ENCODE data around the gene SIAH1.
"Not testable (repeated sequence)": the region's sequence is repeated elsewhere in the genome, so short reads cannot be mapped to it uniquely, and the experiment has no call there.

Gene SIAH1

GRCh38 chr16:48420437-48420836 lies 35.2 kb upstream of the SIAH1 start:
- Histone ChIP-seq H3K27me3 (ENCODE audit: control insufficient read depth in 2 of 2, insufficient read depth in 2 of 2, low read length in 2 of 2) (no peaks in the 10 kb centered on the region), H3K9ac (ENCODE audit: low read depth in 1 of 2, low read length in 2 of 2) (no peak overlapping the region), H3K9me3 (ENCODE audit: control insufficient read depth in 2 of 2, low read length in 2 of 2) (no peaks in the 10 kb centered on the region), H3K4me1 (ENCODE audit: control insufficient read depth in 2 of 2, insufficient read depth in 2 of 2, low read length in 2 of 2) (no peaks in the 10 kb centered on the region), H3K27ac (ENCODE audit: low read depth in 2 of 2, low read length in 2 of 2) (no peak overlapping the region), H3K4me3 (ENCODE audit: low read length in 2 of 2) (no peak overlapping the region), H3K36me3 (ENCODE audit: control insufficient read depth in 2 of 2, insufficient read depth in 2 of 2, low read length in 2 of 2) (no peaks in the 10 kb centered on the region)

GRCh38 chr16:48416617-48417016 lies 31.4 kb upstream of the SIAH1 start:
- H3K27ac ChIP-seq (ENCODE audit: low read depth in 2 of 2, low read length in 2 of 2); H3K27me3 ChIP-seq (ENCODE audit: control insufficient read depth in 2 of 2, insufficient read depth in 2 of 2, low read length in 2 of 2); H3K4me3 ChIP-seq (ENCODE audit: low read length in 2 of 2); H3K4me1 ChIP-seq (ENCODE audit: control insufficient read depth in 2 of 2, insufficient read depth in 2 of 2, low read length in 2 of 2); H3K36me3 ChIP-seq (ENCODE audit: control insufficient read depth in 2 of 2, insufficient read depth in 2 of 2, low read length in 2 of 2); H3K9ac ChIP-seq (ENCODE audit: low read depth in 1 of 2, low read length in 2 of 2); H3K9me3 ChIP-seq (ENCODE audit: control insufficient read depth in 2 of 2, low read length in 2 of 2): not testable (repeated sequence)

DNA sequence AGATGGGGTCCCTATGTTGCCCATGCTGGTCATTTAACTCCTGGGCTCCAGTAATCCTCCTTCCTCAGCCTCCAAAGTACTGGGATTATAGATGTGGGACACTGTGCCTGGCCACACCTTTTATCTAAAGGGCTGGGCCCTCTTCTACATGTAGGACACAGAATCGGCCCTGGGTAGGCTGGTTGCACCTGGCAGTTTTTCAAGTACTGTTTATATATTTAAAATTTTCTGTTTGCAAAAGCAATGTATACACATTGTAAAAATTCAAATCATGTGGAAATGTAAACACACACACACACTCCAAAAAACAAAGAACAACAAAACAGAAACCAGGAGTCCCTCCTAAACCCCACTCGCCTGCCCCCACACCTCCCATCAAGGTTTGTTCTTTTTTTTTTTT lies 28.1 kb upstream of the SIAH1 start:
- no peaks in the 10 kb centered on the region for H3K9me3 ChIP-seq (ENCODE audit: control insufficient read depth in 2 of 2, low read length in 2 of 2)
- no peaks in the 10 kb centered on the region for H3K36me3 ChIP-seq (ENCODE audit: control insufficient read depth in 2 of 2, insufficient read depth in 2 of 2, low read length in 2 of 2)
- H3K4me1 ChIP-seq (ENCODE audit: control insufficient read depth in 2 of 2, insufficient read depth in 2 of 2, low read length in 2 of 2), result peaks cover 12 to 18% of the 10 kb centered on the region in 2 donors
- no peak overlapping the region for H3K27ac ChIP-seq (ENCODE audit: low read depth in 2 of 2, low read length in 2 of 2)
- no peak overlapping the region for H3K9ac ChIP-seq (ENCODE audit: low read depth in 1 of 2, low read length in 2 of 2)
- no peaks in the 10 kb centered on the region for H3K27me3 ChIP-seq (ENCODE audit: control insufficient read depth in 2 of 2, insufficient read depth in 2 of 2, low read length in 2 of 2)
- no peak overlapping the region for H3K4me3 ChIP-seq (ENCODE audit: low read length in 2 of 2)

DNA sequence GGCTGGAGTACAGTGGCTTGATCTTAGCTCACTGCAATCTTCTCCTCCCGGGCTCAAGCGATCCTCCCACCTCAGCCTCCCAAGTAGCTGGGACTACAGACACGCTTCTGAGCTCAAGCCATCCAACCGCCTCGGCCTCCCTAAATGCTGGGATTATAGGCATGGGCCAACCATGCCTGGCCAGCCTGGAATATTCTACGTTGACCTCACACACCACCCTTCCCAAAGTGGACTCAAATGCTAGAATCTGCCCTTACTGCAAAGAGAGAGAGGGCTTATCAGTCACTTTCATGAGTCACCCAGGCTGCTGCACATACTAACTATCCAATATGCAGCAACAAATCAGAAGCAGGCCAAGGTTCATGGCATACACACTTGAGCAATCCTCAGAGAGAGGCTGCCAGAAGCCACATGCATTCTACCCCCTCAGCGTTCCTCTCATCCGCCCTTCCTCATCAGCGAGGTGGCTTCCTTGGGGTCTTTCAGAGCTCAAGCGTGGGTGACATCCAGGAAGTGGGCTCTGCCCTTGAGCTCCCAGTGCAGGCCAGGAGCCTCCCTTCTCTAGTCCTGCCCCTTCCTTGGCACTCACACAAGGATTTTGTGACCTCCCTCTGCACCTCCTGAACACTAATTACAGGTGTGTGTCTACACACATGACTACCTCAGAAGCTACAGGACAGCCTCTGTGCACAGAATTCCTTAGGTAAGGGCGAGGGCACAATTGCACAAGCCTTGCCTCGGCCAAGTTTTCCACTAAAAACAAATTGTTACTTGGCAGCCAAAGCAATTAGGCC lies 24.8 kb upstream of the SIAH1 start:
- H3K27me3 ChIP-seq (ENCODE audit: control insufficient read depth in 2 of 2, insufficient read depth in 2 of 2, low read length in 2 of 2), result no peaks in the 10 kb centered on the region
- peak overlapping the region; percentile 34 to 36 for H3K9ac ChIP-seq (ENCODE audit: low read depth in 1 of 2, low read length in 2 of 2)
- H3K27ac ChIP-seq (ENCODE audit: low read depth in 2 of 2, low read length in 2 of 2), result peak overlapping the region; percentile 91 to 92
- peaks cover 24 to 34% of the 10 kb centered on the region in 2 donors for H3K4me1 ChIP-seq (ENCODE audit: control insufficient read depth in 2 of 2, insufficient read depth in 2 of 2, low read length in 2 of 2)
- H3K9me3 ChIP-seq (ENCODE audit: control insufficient read depth in 2 of 2, low read length in 2 of 2), result no peaks in the 10 kb centered on the region
- H3K4me3 ChIP-seq (ENCODE audit: low read length in 2 of 2), result peak overlapping the region; percentile 1 to 24
- H3K36me3 ChIP-seq (ENCODE audit: control insufficient read depth in 2 of 2, insufficient read depth in 2 of 2, low read length in 2 of 2), result no peaks in the 10 kb centered on the region

GRCh38 chr16:48408688-48409087 lies 23.5 kb upstream of the SIAH1 start:
- H3K27me3 ChIP-seq (ENCODE audit: control insufficient read depth in 2 of 2, insufficient read depth in 2 of 2, low read length in 2 of 2), result no peaks in the 10 kb centered on the region
- H3K9ac ChIP-seq (ENCODE audit: low read depth in 1 of 2, low read length in 2 of 2), result no peak overlapping the region
- H3K27ac ChIP-seq (ENCODE audit: low read depth in 2 of 2, low read length in 2 of 2), result no peak overlapping the region
- no peaks in the 10 kb centered on the region for H3K36me3 ChIP-seq (ENCODE audit: control insufficient read depth in 2 of 2, insufficient read depth in 2 of 2, low read length in 2 of 2)
- no peaks in the 10 kb centered on the region for H3K9me3 ChIP-seq (ENCODE audit: control insufficient read depth in 2 of 2, low read length in 2 of 2)
- H3K4me1 ChIP-seq (ENCODE audit: control insufficient read depth in 2 of 2, insufficient read depth in 2 of 2, low read length in 2 of 2), result peaks cover 24 to 35% of the 10 kb centered on the region in 2 donors
- no peak overlapping the region for H3K4me3 ChIP-seq (ENCODE audit: low read length in 2 of 2)

- Histone ChIP-seq H3K9ac (ENCODE audit: low read depth in 1 of 2, low read length in 2 of 2) (peak overlapping the region in 1 of 2 donors; percentile 37), H3K27ac (ENCODE audit: low read depth in 2 of 2, low read length in 2 of 2) (peak overlapping the region; percentile 88 to 91), H3K36me3 (ENCODE audit: control insufficient read depth in 2 of 2, insufficient read depth in 2 of 2, low read length in 2 of 2) (no peaks in the 10 kb centered on the region)
Observed at GRCh38 chr16:48405907-48406306, 20.7 kb upstream of the SIAH1 start.

DNA sequence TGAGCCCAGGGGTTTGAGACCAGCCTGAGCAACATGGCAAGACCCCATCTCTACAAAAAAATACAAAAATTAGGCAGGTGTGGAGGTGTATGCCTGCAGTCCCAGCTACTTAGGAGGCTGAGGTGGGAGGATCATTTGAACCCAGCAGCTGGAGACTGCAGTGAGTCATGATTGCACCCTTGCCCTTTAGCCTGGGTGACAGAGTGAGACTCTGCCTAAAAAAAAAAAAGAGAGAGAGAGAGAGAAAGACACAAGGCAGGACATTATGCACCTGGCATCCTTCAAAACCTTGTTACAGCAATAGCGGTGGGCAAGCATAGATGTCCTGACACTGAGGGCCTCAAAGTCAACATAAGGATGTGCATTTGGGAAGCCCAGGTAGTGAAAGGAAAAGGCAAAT lies 19.9 kb upstream of the SIAH1 start:
- Histone ChIP-seq H3K4me3 (ENCODE audit: low read length in 2 of 2) (no peak overlapping the region), H3K36me3 (ENCODE audit: control insufficient read depth in 2 of 2, insufficient read depth in 2 of 2, low read length in 2 of 2) (no peaks in the 10 kb centered on the region), H3K4me1 (ENCODE audit: control insufficient read depth in 2 of 2, insufficient read depth in 2 of 2, low read length in 2 of 2) (peaks cover 24 to 26% of the 10 kb centered on the region in 2 donors), H3K27ac (ENCODE audit: low read depth in 2 of 2, low read length in 2 of 2) (peak overlapping the region; percentile 88 to 91), H3K9ac (ENCODE audit: low read depth in 1 of 2, low read length in 2 of 2) (no peak overlapping the region), H3K27me3 (ENCODE audit: control insufficient read depth in 2 of 2, insufficient read depth in 2 of 2, low read length in 2 of 2) (no peaks in the 10 kb centered on the region), H3K9me3 (ENCODE audit: control insufficient read depth in 2 of 2, low read length in 2 of 2) (no peaks in the 10 kb centered on the region)

More at GRCh38 chr16:48405907-48406306, 20.7 kb upstream of the SIAH1 start:
- Histone ChIP-seq H3K4me3 (ENCODE audit: low read length in 2 of 2) (no peak overlapping the region), H3K9me3 (ENCODE audit: control insufficient read depth in 2 of 2, low read length in 2 of 2) (no peaks in the 10 kb centered on the region), H3K4me1 (ENCODE audit: control insufficient read depth in 2 of 2, insufficient read depth in 2 of 2, low read length in 2 of 2) (peaks cover 24 to 31% of the 10 kb centered on the region in 2 donors), H3K27me3 (ENCODE audit: control insufficient read depth in 2 of 2, insufficient read depth in 2 of 2, low read length in 2 of 2) (no peaks in the 10 kb centered on the region)

DNA sequence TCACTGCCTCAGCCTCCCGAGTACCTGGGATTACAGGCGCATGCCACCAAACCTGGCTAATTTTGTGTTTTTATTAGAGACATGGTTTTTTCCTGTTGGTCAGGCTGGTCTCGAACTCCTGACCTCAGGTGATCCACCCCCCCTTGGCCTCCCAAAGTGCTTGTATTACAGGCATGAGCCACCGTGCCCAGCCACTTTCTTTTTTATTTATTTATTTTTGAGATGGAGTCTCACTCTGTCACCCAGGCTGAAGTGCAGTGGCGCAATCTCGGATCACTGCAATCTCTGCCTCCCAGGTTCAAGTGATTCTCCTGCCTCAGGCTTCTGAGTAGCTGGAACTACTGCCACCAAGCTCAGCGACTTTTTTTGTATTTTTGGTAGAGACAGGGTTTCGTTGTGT lies 17.3 kb upstream of the SIAH1 start:
- H3K9ac ChIP-seq (ENCODE audit: low read depth in 1 of 2, low read length in 2 of 2); H3K4me3 ChIP-seq (ENCODE audit: low read length in 2 of 2); H3K9me3 ChIP-seq (ENCODE audit: control insufficient read depth in 2 of 2, low read length in 2 of 2); H3K36me3 ChIP-seq (ENCODE audit: control insufficient read depth in 2 of 2, insufficient read depth in 2 of 2, low read length in 2 of 2); H3K27me3 ChIP-seq (ENCODE audit: control insufficient read depth in 2 of 2, insufficient read depth in 2 of 2, low read length in 2 of 2); H3K27ac ChIP-seq (ENCODE audit: low read depth in 2 of 2, low read length in 2 of 2): not testable (repeated sequence)
- H3K4me1 ChIP-seq (ENCODE audit: control insufficient read depth in 2 of 2, insufficient read depth in 2 of 2, low read length in 2 of 2), result peaks cover 13 to 17% of the 10 kb centered on the region in 2 donors

DNA sequence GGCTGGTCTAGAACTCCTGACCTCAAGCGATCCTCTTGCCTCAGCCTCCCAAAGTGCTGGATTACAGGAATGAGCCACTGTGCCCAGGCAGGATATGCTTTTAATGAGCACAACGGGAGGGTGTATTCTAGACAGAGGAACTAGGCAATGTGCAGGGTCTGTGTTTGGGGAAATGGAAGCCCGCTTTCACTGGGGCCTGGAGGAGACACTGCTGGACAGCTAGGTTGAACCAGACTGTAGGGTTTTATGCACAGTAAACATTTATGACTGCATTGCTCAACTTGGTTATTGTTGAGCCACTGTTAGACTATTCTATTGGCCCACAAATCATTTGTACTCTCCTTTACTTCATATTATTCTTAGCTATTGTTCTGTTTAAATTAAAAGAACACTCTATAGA lies 10.2 kb upstream of the SIAH1 start:
- no peaks in the 10 kb centered on the region for H3K27me3 ChIP-seq (ENCODE audit: control insufficient read depth in 2 of 2, insufficient read depth in 2 of 2, low read length in 2 of 2)
- no peaks in the 10 kb centered on the region for H3K36me3 ChIP-seq (ENCODE audit: control insufficient read depth in 2 of 2, insufficient read depth in 2 of 2, low read length in 2 of 2)
- H3K27ac ChIP-seq (ENCODE audit: low read depth in 2 of 2, low read length in 2 of 2), result no peak overlapping the region
- no peak overlapping the region for H3K9ac ChIP-seq (ENCODE audit: low read depth in 1 of 2, low read length in 2 of 2)
- H3K9me3 ChIP-seq (ENCODE audit: control insufficient read depth in 2 of 2, low read length in 2 of 2), result no peaks in the 10 kb centered on the region
- H3K4me1 ChIP-seq (ENCODE audit: control insufficient read depth in 2 of 2, insufficient read depth in 2 of 2, low read length in 2 of 2), result no peaks in the 10 kb centered on the region
- no peak overlapping the region for H3K4me3 ChIP-seq (ENCODE audit: low read length in 2 of 2)

- Histone ChIP-seq H3K9ac (ENCODE audit: low read depth in 1 of 2, low read length in 2 of 2) (no peak overlapping the region), H3K27me3 (ENCODE audit: control insufficient read depth in 2 of 2, insufficient read depth in 2 of 2, low read length in 2 of 2) (no peaks in the 10 kb centered on the region), H3K4me1 (ENCODE audit: control insufficient read depth in 2 of 2, insufficient read depth in 2 of 2, low read length in 2 of 2) (no peaks in the 10 kb centered on the region), H3K36me3 (ENCODE audit: control insufficient read depth in 2 of 2, insufficient read depth in 2 of 2, low read length in 2 of 2) (no peaks in the 10 kb centered on the region), H3K9me3 (ENCODE audit: control insufficient read depth in 2 of 2, low read length in 2 of 2) (no peaks in the 10 kb centered on the region), H3K27ac (ENCODE audit: low read depth in 2 of 2, low read length in 2 of 2) (no peak overlapping the region), H3K4me3 (ENCODE audit: low read length in 2 of 2) (no peak overlapping the region)
Observed at GRCh38 chr16:48394355-48394703, 9.1 kb upstream of the SIAH1 start.

All from mucosa of rectum (tissue), 2 donors.